Measurements from ENCODE around the gene PCDH15. TPM values are rescaled to one million over a fixed set of nuclear protein-coding genes. Genes with fewer than 3 reads are reported as not detected.

PCDH15 gene
- total RNA-seq, 1 donor from 2014 or later, result 3.2 TPM

- Histone ChIP-seq H3K36me3 (no peaks in the 10 kb centered on the region), H3K4me3 (peak overlapping the region; percentile 5), H3K27ac (peak overlapping the region; percentile 30), H3K9me3 (no peaks in the 10 kb centered on the region), H3K27me3 (no peaks in the 10 kb centered on the region), H3K4me1 (no peaks in the 10 kb centered on the region)
- DNase-seq, result no peak
- TF ChIP-seq CTCF (IDR thresholded peaks at IDR 0.05), result no peak
- intact Hi-C loops (cut with DNase I), result no loop called here
- no peak for ATAC-seq
These were observed 55.6 kb downstream of the PCDH15 start for GRCh38 chr10:54745436-54745835.

GRCh38 chr10:54742416-54742815, 58.6 kb downstream of the PCDH15 start:
- intact Hi-C loops (cut with DNase I), result no loop called here
- Histone ChIP-seq H3K4me3 (no peak overlapping the region), H3K27ac (no peak overlapping the region), H3K4me1 (no peaks in the 10 kb centered on the region), H3K27me3 (no peaks in the 10 kb centered on the region), H3K9me3 (no peaks in the 10 kb centered on the region), H3K36me3 (no peaks in the 10 kb centered on the region)
- DNase-seq (no peak), ATAC-seq (no peak)
- TF ChIP-seq CTCF (IDR thresholded peaks at IDR 0.05), result no peak

GRCh38 chr10:54728511-54728910, 72.5 kb downstream of the PCDH15 start:
- no peaks in the 10 kb centered on the region for H3K4me1 ChIP-seq
- DNase-seq (no peak), ATAC-seq (no peak)
- H3K27ac ChIP-seq, result no peak overlapping the region
- TF ChIP-seq CTCF (IDR thresholded peaks at IDR 0.05), result no peak
- no peaks in the 10 kb centered on the region for H3K9me3 ChIP-seq
- H3K36me3 ChIP-seq, result no peaks in the 10 kb centered on the region
- intact Hi-C loops (cut with DNase I), result no loop called here
- no peak overlapping the region for H3K4me3 ChIP-seq
- H3K27me3 ChIP-seq, result no peaks in the 10 kb centered on the region

GRCh38 chr10:54722075-54722474, 79.0 kb downstream of the PCDH15 start:
- Histone ChIP-seq H3K9me3 (no peaks in the 10 kb centered on the region), H3K4me3 (no peak overlapping the region), H3K4me1 (no peaks in the 10 kb centered on the region), H3K27ac (no peak overlapping the region), H3K36me3 (no peaks in the 10 kb centered on the region), H3K27me3 (no peaks in the 10 kb centered on the region)
- intact Hi-C loops (cut with DNase I), result no loop called here
- no peak for ATAC-seq
- no peak for TF ChIP-seq CTCF (IDR thresholded peaks at IDR 0.05)
- no peak for DNase-seq

- H3K27ac ChIP-seq, result no peak overlapping the region
- H3K27me3 ChIP-seq, result no peaks in the 10 kb centered on the region
- H3K9me3 ChIP-seq, result no peaks in the 10 kb centered on the region
- TF ChIP-seq CTCF (IDR thresholded peaks at IDR 0.05), result no peak
- DNase-seq (no peak), ATAC-seq (no peak)
- intact Hi-C loops (cut with DNase I), result no loop called here
- H3K36me3 ChIP-seq, result no peaks in the 10 kb centered on the region
- H3K4me1 ChIP-seq, result no peaks in the 10 kb centered on the region
- H3K4me3 ChIP-seq, result no peak overlapping the region
These were observed 90.1 kb downstream of the PCDH15 start for GRCh38 chr10:54710918-54711317.

- H3K36me3 ChIP-seq, result no peaks in the 10 kb centered on the region
- no peaks in the 10 kb centered on the region for H3K27me3 ChIP-seq
- H3K27ac ChIP-seq, result no peak overlapping the region
- TF ChIP-seq CTCF (IDR thresholded peaks at IDR 0.05), result no peak
- H3K4me3 ChIP-seq, result no peak overlapping the region
- intact Hi-C loops (cut with DNase I), result no loop called here
- H3K4me1 ChIP-seq, result no peaks in the 10 kb centered on the region
- no peak for ATAC-seq
- no peak for DNase-seq
- H3K9me3 ChIP-seq, result no peaks in the 10 kb centered on the region
These were observed 92.4 kb downstream of the PCDH15 start for GRCh38 chr10:54708591-54708990.
